ENCODE results near the gene ZNF275.

ZNF275 gene

GRCh38 chrX:153342762-153343558 is 9.0 kb downstream of the ZNF275 start:
- Histone ChIP-seq H3K27ac (no peak overlapping the region), H3K4me1 (ENCODE audit: control insufficient read depth in 1 of 2, insufficient read depth in 1 of 2, low read depth in 1 of 2, low read length in 1 of 2) (peaks cover 0 to 6% of the 10 kb centered on the region in 2 experiments), H3K9me3 (no peaks in the 10 kb centered on the region), H3K27me3 (no peaks in the 10 kb centered on the region), H3K36me3 (peaks cover 8% of the 10 kb centered on the region), H3K4me3 (ENCODE audit: low read depth in 1 of 2, low read length in 1 of 2) (no peak overlapping the region)
- TF ChIP-seq CTCF (IDR thresholded peaks at IDR 0.05), result no peak

- Histone ChIP-seq H3K4me3 (ENCODE audit: low read depth in 1 of 2, low read length in 1 of 2) (no peak overlapping the region), H3K27ac (no peak overlapping the region), H3K36me3 (peaks cover 10% of the 10 kb centered on the region), H3K9me3 (no peaks in the 10 kb centered on the region), H3K4me1 (ENCODE audit: control insufficient read depth in 1 of 2, insufficient read depth in 1 of 2, low read depth in 1 of 2, low read length in 1 of 2) (peaks cover 0 to 5% of the 10 kb centered on the region in 2 experiments), H3K27me3 (no peaks in the 10 kb centered on the region)
- TF ChIP-seq CTCF (IDR thresholded peaks at IDR 0.05), result no peak
These were observed 9.7 kb downstream of the ZNF275 start for GRCh38 chrX:153343674-153344073.

- Histone ChIP-seq H3K36me3 (peaks cover 10% of the 10 kb centered on the region), H3K9me3 (no peaks in the 10 kb centered on the region), H3K27ac (no peak overlapping the region), H3K4me1 (ENCODE audit: control insufficient read depth in 1 of 2, insufficient read depth in 1 of 2, low read depth in 1 of 2, low read length in 1 of 2) (no peaks in the 10 kb centered on the region), H3K27me3 (no peaks in the 10 kb centered on the region), H3K4me3 (ENCODE audit: low read depth in 1 of 2, low read length in 1 of 2) (no peak overlapping the region)
- no peak for TF ChIP-seq CTCF (IDR thresholded peaks at IDR 0.05)
These were observed 13.6 kb downstream of the ZNF275 start for GRCh38 chrX:153347530-153347929.

GRCh38 chrX:153348421-153348820 is 14.5 kb downstream of the ZNF275 start:
- no peaks in the 10 kb centered on the region for H3K9me3 ChIP-seq
- no peaks in the 10 kb centered on the region for H3K27me3 ChIP-seq
- H3K36me3 ChIP-seq, result peaks cover 10% of the 10 kb centered on the region
- H3K4me1 ChIP-seq (ENCODE audit: control insufficient read depth in 1 of 2, insufficient read depth in 1 of 2, low read depth in 1 of 2, low read length in 1 of 2), result no peaks in the 10 kb centered on the region
- no peak for TF ChIP-seq CTCF (IDR thresholded peaks at IDR 0.05)
- H3K27ac ChIP-seq, result no peak overlapping the region
- no peak overlapping the region for H3K4me3 ChIP-seq (ENCODE audit: low read depth in 1 of 2, low read length in 1 of 2)

- H3K4me1 ChIP-seq (ENCODE audit: control insufficient read depth in 1 of 2, insufficient read depth in 1 of 2, low read depth in 1 of 2, low read length in 1 of 2), result no peaks in the 10 kb centered on the region
- H3K27ac ChIP-seq, result no peak overlapping the region
- no peaks in the 10 kb centered on the region for H3K9me3 ChIP-seq
- TF ChIP-seq CTCF (IDR thresholded peaks at IDR 0.05), result no peak
- H3K27me3 ChIP-seq, result no peaks in the 10 kb centered on the region
- peaks cover 10% of the 10 kb centered on the region for H3K36me3 ChIP-seq
- no peak overlapping the region for H3K4me3 ChIP-seq (ENCODE audit: low read depth in 1 of 2, low read length in 1 of 2)
These were observed 16.0 kb downstream of the ZNF275 start for GRCh38 chrX:153349952-153350351.

Data from neutrophil (primary cell).